NCI-H2029 (cell line): ENCODE measurements around the gene NCK1.
A peak's percentile ranks its signal among the peaks of the same experiment; 100 is the strongest.
"Not testable (repeated sequence)": the region's sequence is repeated elsewhere in the genome, so short reads cannot be mapped to it uniquely, and the experiment has no call there.

Experiments
- DNase-seq: peaks from one replicate; lab custom pipeline; 2025; lab: John Stamatoyannopoulos, UW

NCK1 gene

GRCh38 chr3:136862617-136863322 lies 762 bp downstream of the NCK1 start:
- peak; percentile 73 for DNase-seq

- no peak for DNase-seq
These were observed 7.3 kb downstream of the NCK1 start for GRCh38 chr3:136869282-136869681.

DNA sequence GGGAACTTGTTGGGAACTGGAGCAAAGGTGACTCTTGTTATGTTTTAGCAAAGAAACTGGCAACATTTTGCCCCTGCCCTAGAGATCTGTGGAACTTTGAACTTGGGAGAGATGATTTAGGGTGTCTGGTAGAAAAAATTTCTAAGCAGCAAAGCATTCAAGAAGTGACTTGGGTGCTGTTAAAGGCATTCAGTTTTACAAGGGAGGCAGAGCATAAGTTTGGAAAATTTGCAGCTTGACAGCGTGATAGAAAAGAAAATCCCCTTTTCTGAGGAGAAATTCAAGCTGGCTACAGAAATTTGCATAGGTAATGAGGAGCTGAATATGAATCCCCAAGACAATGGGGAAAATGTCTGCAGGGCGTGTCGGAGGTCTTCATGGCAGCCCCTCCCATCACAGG lies 10.2 kb downstream of the NCK1 start:
- not testable (repeated sequence) for DNase-seq

DNA sequence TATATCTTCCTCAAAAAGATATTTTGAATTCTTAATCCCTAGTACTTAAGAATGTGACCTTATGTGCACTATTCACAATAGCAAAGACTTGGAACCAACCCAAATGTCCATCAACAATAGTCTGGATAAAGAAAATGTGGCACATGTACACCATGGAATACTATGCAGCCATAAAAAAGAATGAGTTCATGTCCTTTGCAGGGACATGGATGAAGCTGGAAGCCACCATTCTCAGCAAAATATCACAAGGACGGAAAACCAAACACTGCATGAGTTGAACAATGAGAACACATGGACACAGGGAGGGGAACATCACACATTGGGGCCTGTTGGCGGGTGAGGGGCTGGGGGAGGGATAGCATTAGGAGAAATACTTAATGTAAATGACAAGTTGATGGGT lies 17.5 kb downstream of the NCK1 start:
- not testable (repeated sequence) for DNase-seq

GRCh38 chr3:136882571-136882970 lies 20.6 kb downstream of the NCK1 start:
- DNase-seq, result no peak

DNA sequence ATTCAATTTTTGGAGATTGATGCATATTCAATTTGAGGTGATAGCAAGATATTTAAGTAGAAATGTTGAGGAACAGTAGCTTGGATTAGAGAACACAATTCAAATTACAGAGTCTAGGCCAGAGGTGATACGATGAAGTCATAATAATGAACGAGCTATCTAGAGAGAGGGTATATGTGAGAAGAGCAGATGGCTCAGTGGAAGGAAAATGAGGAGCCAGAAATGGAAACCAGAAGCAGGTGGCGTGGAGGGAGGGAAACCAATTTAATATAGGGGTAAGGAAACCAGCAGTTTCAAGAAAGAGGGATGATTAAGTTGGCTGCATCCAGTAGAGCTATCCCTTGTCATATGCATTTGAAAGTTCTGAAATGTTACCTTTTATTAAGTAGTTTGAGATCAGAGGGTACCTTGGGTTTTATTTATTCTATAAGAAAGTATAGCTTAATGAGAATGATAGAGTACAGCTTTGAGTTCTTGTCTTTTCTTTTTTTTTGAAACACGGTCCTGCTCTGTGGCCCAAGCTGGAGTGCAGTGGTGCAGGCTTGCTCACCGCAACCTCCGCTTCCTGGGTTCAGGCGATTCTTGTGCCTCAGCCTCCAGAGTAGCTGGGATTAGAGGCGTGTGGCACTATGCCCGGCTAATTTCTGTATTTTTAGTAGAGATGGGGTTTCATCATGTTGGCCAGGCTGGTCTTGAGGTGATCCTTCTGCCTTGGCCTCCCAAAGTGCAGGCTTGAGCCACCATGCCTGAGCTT lies 22.1 kb downstream of the NCK1 start:
- DNase-seq, result no peak

DNA sequence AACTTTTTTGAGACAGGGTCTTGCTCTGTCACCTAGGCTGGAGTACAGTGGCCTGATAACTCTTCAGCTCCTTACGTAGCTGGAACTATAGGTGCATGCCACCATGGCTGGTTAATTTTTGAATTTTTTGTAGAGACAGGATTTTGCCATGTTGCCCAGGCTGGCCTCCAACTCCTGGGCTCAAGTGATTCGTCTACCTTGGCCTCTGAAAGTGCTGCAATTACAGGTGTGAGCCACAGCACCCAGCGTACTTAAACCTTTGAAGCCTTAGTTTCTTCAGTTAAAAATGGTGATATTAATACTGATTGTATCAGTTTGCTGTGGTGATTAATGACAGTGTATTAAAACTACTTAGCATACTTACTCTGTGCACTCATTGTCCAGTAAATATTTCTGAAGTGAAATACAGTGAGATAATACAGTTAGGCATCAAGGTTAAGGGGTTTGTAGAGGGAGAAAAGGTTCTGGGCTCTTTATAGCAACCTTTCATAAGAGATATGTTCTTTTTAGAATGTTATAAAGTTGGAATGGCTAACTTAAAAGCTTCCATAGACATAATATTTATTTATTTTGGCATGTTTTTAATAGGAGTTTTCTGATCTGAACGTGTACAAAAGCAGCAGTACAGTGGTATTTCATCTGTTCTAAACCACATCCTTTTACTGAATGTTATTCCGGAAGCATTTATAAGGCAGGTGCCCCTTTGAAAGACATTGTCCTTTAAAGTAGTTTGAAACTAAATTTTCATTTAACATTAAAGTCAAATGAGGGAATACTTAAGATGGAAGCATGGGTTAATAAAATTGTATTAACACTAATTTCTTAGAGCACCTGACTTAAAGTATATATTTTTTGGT lies 23.6 kb downstream of the NCK1 start:
- no peak for DNase-seq

- DNase-seq, result no peak
These were observed 27.9 kb downstream of the NCK1 start for GRCh38 chr3:136889947-136890346.

- no peak for DNase-seq
These were observed 30.2 kb downstream of the NCK1 start for GRCh38 chr3:136891934-136892855.

DNA sequence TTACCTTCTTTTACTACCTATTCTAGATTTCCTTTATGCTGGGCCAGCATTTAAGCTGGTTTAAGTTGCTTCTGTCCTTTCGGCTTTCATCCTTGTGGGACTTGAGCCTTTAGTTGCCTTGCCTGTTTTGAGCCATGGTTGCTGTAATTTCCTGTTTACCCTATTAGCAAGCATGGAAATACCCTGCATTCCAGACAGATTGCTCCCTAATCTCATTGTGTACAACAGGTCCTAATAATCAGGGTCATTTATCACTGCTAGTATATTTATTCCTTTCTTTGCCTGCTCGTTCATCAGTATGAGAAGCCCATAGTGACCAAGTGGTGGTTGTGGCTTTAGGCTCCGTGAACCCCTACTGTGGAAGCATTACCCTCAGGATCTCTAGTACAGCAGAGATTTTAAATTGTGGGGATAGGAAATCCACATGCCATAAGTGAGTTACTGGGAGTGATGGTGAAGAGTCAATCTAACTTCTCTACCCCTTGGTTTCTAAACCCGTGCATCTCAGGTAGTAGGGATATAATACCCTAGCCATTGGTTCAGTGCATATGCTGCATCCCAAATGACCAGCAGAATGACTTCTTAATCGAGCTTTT lies 31.9 kb downstream of the NCK1 start:
- DNase-seq, result no peak

DNA sequence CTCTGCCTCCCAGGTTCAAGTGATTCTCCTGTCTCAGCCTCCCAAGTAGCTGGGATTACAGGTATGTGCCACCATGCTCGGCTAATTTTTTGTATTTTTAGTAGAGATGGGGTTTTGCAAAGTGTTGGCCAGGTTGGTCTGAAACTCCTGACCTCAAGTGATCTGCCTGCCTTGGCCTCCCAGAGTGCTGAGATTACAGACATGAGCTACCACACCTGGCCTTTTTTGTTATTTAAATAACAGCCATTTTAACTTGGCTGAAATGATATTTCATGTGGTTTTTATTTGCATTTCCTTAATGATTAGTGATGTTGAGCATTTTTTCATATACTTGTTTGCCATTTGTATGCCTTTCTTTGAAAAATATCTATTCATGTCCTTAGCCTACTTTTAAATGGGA lies 35.2 kb downstream of the NCK1 start:
- DNase-seq, result not testable (repeated sequence)

- no peak for DNase-seq
These were observed 36.5 kb downstream of the NCK1 start for GRCh38 chr3:136898549-136898948.

- DNase-seq, result no peak
These were observed 36.9 kb downstream of the NCK1 start for GRCh38 chr3:136898954-136899353.

- DNase-seq, result no peak
These were observed 37.7 kb downstream of the NCK1 start for GRCh38 chr3:136899622-136900158.

DNA sequence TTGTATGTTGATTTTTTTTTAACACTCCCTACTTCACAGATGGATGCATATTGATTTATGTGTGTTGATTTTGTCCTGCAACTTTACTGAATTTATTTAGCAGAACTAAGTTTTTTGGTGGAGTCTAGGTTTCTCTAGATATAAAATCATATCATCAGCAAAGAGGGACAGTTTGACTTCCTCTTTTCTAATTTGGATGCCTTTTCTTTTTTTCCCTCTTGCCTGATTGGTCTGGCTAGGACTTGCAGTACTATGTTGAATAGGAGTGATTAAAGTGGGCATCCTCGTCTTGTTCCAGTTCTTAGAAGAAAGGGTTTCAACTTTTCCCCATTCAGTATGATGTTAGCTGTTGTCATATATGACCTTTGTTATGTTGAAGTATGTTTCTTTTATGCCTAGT lies 38.7 kb downstream of the NCK1 start:
- not testable (repeated sequence) for DNase-seq

GRCh38 chr3:136901391-136901790 lies 39.4 kb downstream of the NCK1 start:
- no peak for DNase-seq

GRCh38 chr3:136902530-136902929 lies 40.5 kb downstream of the NCK1 start:
- DNase-seq, result not testable (repeated sequence)

- no peak for DNase-seq
These were observed 41.9 kb downstream of the NCK1 start for GRCh38 chr3:136903899-136904298.

- no peak for DNase-seq
These were observed 42.7 kb downstream of the NCK1 start for GRCh38 chr3:136904746-136905145.

DNA sequence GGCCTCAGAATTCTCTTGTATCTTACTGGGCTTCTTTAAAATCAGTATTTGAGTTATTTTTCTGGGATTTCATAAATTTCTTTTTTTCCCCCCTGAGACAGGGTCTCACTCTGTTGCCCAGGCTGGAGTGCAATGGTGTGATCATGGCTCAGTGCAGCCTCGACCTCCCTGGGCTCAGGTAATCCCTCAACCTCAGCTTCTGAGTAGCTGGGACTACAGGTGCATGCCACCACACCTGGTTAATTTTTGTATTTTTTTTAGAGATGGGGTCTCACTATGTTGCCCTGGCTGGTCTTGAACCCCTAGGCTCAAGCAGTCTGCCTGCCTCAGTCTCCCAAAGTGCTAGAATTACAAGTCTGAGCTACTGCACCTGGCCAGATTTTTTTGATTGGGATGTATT lies 43.5 kb downstream of the NCK1 start:
- no peak for DNase-seq

DNA sequence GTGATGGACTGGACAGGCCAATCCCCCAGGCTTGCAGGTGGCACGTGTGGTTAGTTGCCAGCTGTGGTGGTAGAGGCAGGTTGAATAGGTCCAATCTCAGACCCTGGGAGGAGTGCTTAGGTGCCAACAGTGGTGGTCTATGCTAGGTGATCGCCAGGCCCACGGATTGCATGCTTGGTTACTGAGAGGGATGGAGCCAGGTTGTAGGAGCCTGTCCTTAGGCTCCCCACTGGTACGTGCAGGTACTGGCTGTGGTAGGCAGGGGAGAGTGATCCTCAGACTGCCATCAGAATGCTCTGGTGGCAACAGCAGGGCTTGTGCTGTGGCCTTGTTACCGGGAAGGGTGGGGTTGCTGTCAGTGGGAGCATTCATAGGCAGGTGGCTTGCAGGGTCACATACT lies 44.7 kb downstream of the NCK1 start:
- no peak for DNase-seq
